Body of pancreas (tissue), 4 donors: Measurements from ENCODE around the gene NAALAD2.

Experiments
- POLR2A ChIP-seq, 3 donors: fragments of 450-650 bp; IDR thresholded peaks; one replicate each; pipeline ENCODE4 v1.6.1; 2016; ENCODE audit warnings: antibody characterized with exemption in 3 of 3, mild to moderate bottlenecking in 2 of 3
- TF ChIP-seq, protein P1 (sequence below), 7 experiments: fragments of 450-650 bp in 4 of 7; fragments of 200-600 bp in 3 of 7; sonication (generic) in 3 of 7; IDR thresholded peaks; one replicate each; pipeline ENCODE4 v1.5.1; 2016 to 2019; ENCODE audit warnings: antibody characterized with exemption in 7 of 7

DNA sequence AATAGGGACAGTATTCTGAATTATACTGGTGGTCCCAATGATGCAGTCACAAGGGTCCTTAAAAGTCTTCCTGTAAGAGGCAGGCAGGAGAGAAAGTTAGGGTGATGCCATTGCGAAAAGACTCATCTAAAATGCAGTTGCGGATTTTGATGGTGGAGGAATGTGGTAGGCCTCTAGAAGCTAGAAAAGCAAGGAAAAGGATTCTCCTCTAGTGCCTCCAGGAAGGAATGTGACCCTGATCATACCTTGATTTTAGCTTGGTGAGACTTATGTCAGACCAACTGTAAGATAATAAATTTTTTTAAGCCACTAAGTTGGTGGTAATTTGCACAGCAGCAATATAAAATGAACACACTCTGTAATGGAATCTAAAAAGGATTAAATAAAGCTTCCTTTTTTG lies 54.5 kb downstream of the NAALAD2 start:
- TF ChIP-seq, protein P1, sequence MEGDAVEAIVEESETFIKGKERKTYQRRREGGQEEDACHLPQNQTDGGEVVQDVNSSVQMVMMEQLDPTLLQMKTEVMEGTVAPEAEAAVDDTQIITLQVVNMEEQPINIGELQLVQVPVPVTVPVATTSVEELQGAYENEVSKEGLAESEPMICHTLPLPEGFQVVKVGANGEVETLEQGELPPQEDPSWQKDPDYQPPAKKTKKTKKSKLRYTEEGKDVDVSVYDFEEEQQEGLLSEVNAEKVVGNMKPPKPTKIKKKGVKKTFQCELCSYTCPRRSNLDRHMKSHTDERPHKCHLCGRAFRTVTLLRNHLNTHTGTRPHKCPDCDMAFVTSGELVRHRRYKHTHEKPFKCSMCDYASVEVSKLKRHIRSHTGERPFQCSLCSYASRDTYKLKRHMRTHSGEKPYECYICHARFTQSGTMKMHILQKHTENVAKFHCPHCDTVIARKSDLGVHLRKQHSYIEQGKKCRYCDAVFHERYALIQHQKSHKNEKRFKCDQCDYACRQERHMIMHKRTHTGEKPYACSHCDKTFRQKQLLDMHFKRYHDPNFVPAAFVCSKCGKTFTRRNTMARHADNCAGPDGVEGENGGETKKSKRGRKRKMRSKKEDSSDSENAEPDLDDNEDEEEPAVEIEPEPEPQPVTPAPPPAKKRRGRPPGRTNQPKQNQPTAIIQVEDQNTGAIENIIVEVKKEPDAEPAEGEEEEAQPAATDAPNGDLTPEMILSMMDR (IDR thresholded peaks at IDR 0.05): no peak
- TF ChIP-seq POLR2A (IDR thresholded peaks at IDR 0.05): no peak
